Vagina (tissue), 2 donors: Measurements from ENCODE around the gene SLC2A1.

Experiments
- CTCF ChIP-seq, 3 experiments: fragments of 450-650 bp in 2 of 3; fragments of 200-600 bp in 1 of 3; sonication (generic) in 1 of 3; IDR thresholded peaks; one replicate each; pipeline ENCODE4 v1.5.1; 2017 to 2019; ENCODE audit warnings: antibody characterized with exemption in 3 of 3, mild to moderate bottlenecking in 2 of 3, moderate library complexity in 2 of 3
- POLR2A ChIP-seq, 2 donors: fragments of 450-650 bp; IDR thresholded peaks; one replicate each; pipeline ENCODE4 v1.6.1; 2017; ENCODE audit warnings: antibody characterized with exemption in 2 of 2, mild to moderate bottlenecking in 2 of 2, moderate library complexity in 2 of 2
- POLR2AphosphoS5 ChIP-seq, 2 donors: sonication (generic); formaldehyde crosslinking; IDR thresholded peaks; one replicate each; pipeline ENCODE4 v1.9.0; 2017; ENCODE audit warnings: antibody characterized with exemption in 2 of 2, mild to moderate bottlenecking in 2 of 2, low read depth in 1 of 2; ENCODE audit not compliant: insufficient read depth in 1 of 2

GRCh38 chr1:43004587-43005459, 46.2 kb upstream of the SLC2A1 start:
- TF ChIP-seq CTCF (IDR thresholded peaks at IDR 0.05): no peak
- TF ChIP-seq POLR2AphosphoS5 (IDR thresholded peaks at IDR 0.05; ENCODE audit: insufficient read depth in 1 of 2, low read depth in 1 of 2): no peak
- TF ChIP-seq POLR2A (IDR thresholded peaks at IDR 0.05): no peak
